Brain microvascular endothelial cell (primary cell): ENCODE measurements around the gene SPTBN4.

Experiments
- DNase-seq: peaks from one replicate; pipeline ENCODE4 v3.0.0-alpha.2; 2020
- H3K27ac ChIP-seq: fragments of 250-450 bp; sonication (Bioruptor Pico); 2 replicates; pipeline ENCODE4 v1.5.1; 2020; ENCODE audit warnings: mild to moderate bottlenecking, moderate library complexity
- H3K27me3 ChIP-seq: fragments of 250-450 bp; sonication (Bioruptor Pico); replicated peaks from 2 replicates; pipeline ENCODE4 v1.5.1; 2020; ENCODE audit warnings: mild to moderate bottlenecking
- H3K36me3 ChIP-seq: fragments of 250-450 bp; sonication (Bioruptor Pico); replicated peaks from 2 replicates; pipeline ENCODE4 v1.5.1; 2020; ENCODE audit warnings: mild to moderate bottlenecking
- H3K4me3 ChIP-seq: 2 replicates; pipeline ENCODE4 v1.5.1; 2011; ENCODE audit warnings: low read depth, mild to moderate bottlenecking, control low read depth, low read length, moderate library complexity
- CTCF ChIP-seq: IDR thresholded peaks from 2 replicates; pipeline ENCODE4 v1.5.1; 2011; ENCODE audit warnings: low read depth, mild to moderate bottlenecking, moderate library complexity, low read length, control low read depth, inconsistent platforms; ENCODE audit errors: missing control alignments
- in situ Hi-C: cut with HindIII; loops from 2 replicates; pipeline ENCODE4 v1.10.0; 2017; ENCODE audit warnings: low sequenced_read_pairs, low pct_ligation_motif_present

The SPTBN4 gene

GRCh38 chr19:40625406-40626120 is 158.8 kb downstream of the SPTBN4 start:
- in situ Hi-C loops = no loop called here
- Histone ChIP-seq H3K27ac (no peak overlapping the region), H3K27me3 (no peaks in the 10 kb centered on the region), H3K4me3 (no peak overlapping the region), H3K36me3 (peaks cover 29% of the 10 kb centered on the region)
- DNase-seq = no peak
- TF ChIP-seq CTCF = no peak
